Neural cell (in vitro differentiated cells): ENCODE measurements around the gene PLCB1. TPM values are rescaled to one million over a fixed set of nuclear protein-coding genes. Genes with fewer than 3 reads are reported as not detected.

Experiments
- H2AFZ ChIP-seq: fragments of 200-600, 300-800 bp; sonication (generic), shearing (Covaris generic); 2 replicates; pipeline ENCODE4 v1.6.0; 2014; ENCODE audit warnings: low read depth, mild to moderate bottlenecking, antibody characterized with exemption, low read length, moderate library complexity
- H3F3A ChIP-seq: fragments of 200-600 bp; shearing (Covaris generic); 2 replicates; pipeline ENCODE4 v1.6.1; 2016; ENCODE audit warnings: mild to moderate bottlenecking, moderate library complexity, mixed read lengths, antibody characterized with exemption, low read length; ENCODE audit not compliant: insufficient read depth, poor library complexity, severe bottlenecking
- H3K27ac ChIP-seq: fragments of 200-600, 300-800 bp; sonication (generic), shearing (Covaris generic); 2 replicates; pipeline ENCODE4 v1.5.1; 2014; ENCODE audit warnings: mild to moderate bottlenecking, low read length, moderate library complexity
- H3K27me3 ChIP-seq: fragments of 300-800, 200-600 bp; sonication (generic), shearing (Covaris generic); 2 replicates; pipeline ENCODE4 v1.6.0; 2014; ENCODE audit warnings: mild to moderate bottlenecking, low read depth, low read length, moderate library complexity; ENCODE audit not compliant: insufficient read depth
- H3K36me3 ChIP-seq: fragments of 300-800, 200-600 bp; sonication (generic), shearing (Covaris generic); 2 replicates; pipeline ENCODE4 v1.5.1; 2014; ENCODE audit warnings: mild to moderate bottlenecking, antibody characterized with exemption, low read length, moderate library complexity; ENCODE audit not compliant: insufficient read depth
- H3K4me2 ChIP-seq: fragments of 300-800, 200-600 bp; sonication (generic), shearing (Covaris generic); 2 replicates; pipeline ENCODE4 v1.6.0; 2014; ENCODE audit warnings: mild to moderate bottlenecking, low read length
- H3K4me3 ChIP-seq: fragments of 300-800, 200-600 bp; sonication (generic), shearing (Covaris generic); 2 replicates; pipeline ENCODE4 v1.5.1; 2014; ENCODE audit warnings: mild to moderate bottlenecking, low read length, moderate library complexity
- H3K79me2 ChIP-seq: fragments of 200-600 bp; shearing (Covaris generic); replicated peaks from 2 replicates; pipeline ENCODE4 v1.6.0; 2014; ENCODE audit warnings: mild to moderate bottlenecking, low read length, moderate library complexity; ENCODE audit not compliant: insufficient read depth
- H3K9ac ChIP-seq: fragments of 300-800, 200-600 bp; sonication (generic), shearing (Covaris generic); 2 replicates; pipeline ENCODE4 v1.6.1; 2016; ENCODE audit warnings: mild to moderate bottlenecking, low read length, mixed read lengths
- H3K9me2 ChIP-seq: fragments of 200-600 bp; shearing (Covaris generic); 2 replicates; pipeline ENCODE4 v1.6.1; 2016; ENCODE audit warnings: mild to moderate bottlenecking, low read length, mixed read lengths; ENCODE audit not compliant: insufficient read depth
- H3K9me3 ChIP-seq: fragments of 200-600, 300-800 bp; sonication (generic), shearing (Covaris generic); 2 replicates; pipeline ENCODE4 v1.6.1; 2016; ENCODE audit warnings: mild to moderate bottlenecking, mixed run types, low read length, moderate library complexity, mixed read lengths
- H4K20me1 ChIP-seq: fragments of 200-600 bp; shearing (Covaris generic); 2 replicates; pipeline ENCODE4 v1.6.1; 2016; ENCODE audit warnings: mild to moderate bottlenecking, mixed run types; ENCODE audit not compliant: insufficient read depth
- EP300 ChIP-seq: fragments of 450-650 bp; conservative IDR thresholded peaks from 2 replicates; pipeline ENCODE4 v1.6.1; 2014; ENCODE audit warnings: antibody characterized with exemption, mild to moderate bottlenecking, moderate library complexity; ENCODE audit not compliant: poor library complexity, severe bottlenecking
- EZH2 ChIP-seq: fragments of 200-600, 300-800 bp; shearing (Covaris generic), sonication (generic); IDR thresholded peaks from 2 replicates; pipeline ENCODE4 v1.6.1; 2014; ENCODE audit warnings: antibody characterized with exemption, low read length, borderline replicate concordance, mild to moderate bottlenecking; ENCODE audit not compliant: insufficient read depth, poor library complexity, severe bottlenecking
- MXI1 ChIP-seq: fragments of 450-650 bp; conservative IDR thresholded peaks from 2 replicates; pipeline ENCODE4 v1.6.1; 2014; ENCODE audit warnings: antibody characterized with exemption, mild to moderate bottlenecking; ENCODE audit not compliant: poor library complexity, severe bottlenecking
- POLR2AphosphoS5 ChIP-seq: IDR thresholded peaks from 2 replicates; pipeline ENCODE4 v1.6.1; 2012
- RAD21 ChIP-seq: fragments of 450-650 bp; conservative IDR thresholded peaks from 2 replicates; pipeline ENCODE4 v1.6.1; 2014; ENCODE audit warnings: antibody characterized with exemption, mild to moderate bottlenecking, moderate library complexity
- REST ChIP-seq: IDR thresholded peaks from 2 replicates; pipeline ENCODE4 v1.6.1; 2012; ENCODE audit warnings: borderline replicate concordance
- SMC3 ChIP-seq: fragments of 450-650 bp; conservative IDR thresholded peaks from 2 replicates; pipeline ENCODE4 v1.6.1; 2014; ENCODE audit warnings: antibody characterized with exemption, mild to moderate bottlenecking, moderate library complexity; ENCODE audit not compliant: poor library complexity
- TAF1 ChIP-seq: IDR thresholded peaks from 2 replicates; pipeline ENCODE4 v1.6.1; 2012; ENCODE audit warnings: low read depth
- polyA plus RNA-seq: library from polyadenylated mRNA; depleted of rRNA; stranded (reverse); fragments of >200 nt; gene quantifications from 2 replicates; pipeline ENCODE4 v1.2.3, GENCODE V29; 2014
- TF ChIP-seq, protein P1 (sequence below): fragments of 450-650 bp; IDR thresholded peaks from 2 replicates; pipeline ENCODE4 v1.5.1; 2014; ENCODE audit warnings: antibody characterized with exemption, mild to moderate bottlenecking, moderate library complexity; ENCODE audit not compliant: poor library complexity, severe bottlenecking

PLCB1 gene
- polyA plus RNA-seq, 1 donor from 2014 or later: 11.4 TPM

GRCh38 chr20:8246716-8247115 is 114.7 kb downstream of the PLCB1 start:
- Histone ChIP-seq H3K9me2 (no peaks in the 10 kb centered on the region), H3F3A (no peaks in the 10 kb centered on the region)
- TF ChIP-seq POLR2AphosphoS5 (no peak), SMC3 (no peak), TAF1 (no peak)

DNA sequence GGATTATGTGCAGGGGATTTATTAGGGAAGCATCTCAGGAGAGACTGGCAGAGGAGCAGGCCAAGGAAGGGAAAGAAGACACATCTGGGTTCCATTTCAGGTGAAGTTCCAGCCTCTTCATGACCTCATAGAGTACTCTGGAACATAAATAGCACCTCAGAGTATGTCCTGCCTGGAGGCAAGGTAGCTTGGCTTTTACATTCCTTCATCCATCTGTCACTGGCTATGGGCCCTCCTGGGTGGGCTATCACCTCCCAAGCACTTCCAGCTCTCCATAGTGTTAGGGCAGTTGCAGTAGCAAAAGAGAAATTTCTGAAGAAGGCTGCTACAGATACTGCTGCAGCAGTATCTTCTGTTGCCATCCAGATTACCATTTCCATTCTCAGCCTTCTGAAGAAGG is 116.0 kb downstream of the PLCB1 start:
- Histone ChIP-seq H3K36me3 (no peaks in the 10 kb centered on the region), H3K4me3 (no peak overlapping the region), H4K20me1 (no peaks in the 10 kb centered on the region), H3K27ac (no peak overlapping the region), H3K9ac (no peak overlapping the region), H3K9me2 (no peaks in the 10 kb centered on the region), H2AFZ (no peak overlapping the region), H3K79me2 (no peaks in the 10 kb centered on the region), H3K4me2 (no peak overlapping the region), H3K9me3 (no peaks in the 10 kb centered on the region), H3K27me3 (no peaks in the 10 kb centered on the region), H3F3A (no peaks in the 10 kb centered on the region)
- TF ChIP-seq EZH2 (no peak), MXI1 (no peak), REST (no peak), RAD21 (no peak), EP300 (no peak), TAF1 (no peak), POLR2AphosphoS5 (no peak), SMC3 (no peak)
- TF ChIP-seq, protein P1, sequence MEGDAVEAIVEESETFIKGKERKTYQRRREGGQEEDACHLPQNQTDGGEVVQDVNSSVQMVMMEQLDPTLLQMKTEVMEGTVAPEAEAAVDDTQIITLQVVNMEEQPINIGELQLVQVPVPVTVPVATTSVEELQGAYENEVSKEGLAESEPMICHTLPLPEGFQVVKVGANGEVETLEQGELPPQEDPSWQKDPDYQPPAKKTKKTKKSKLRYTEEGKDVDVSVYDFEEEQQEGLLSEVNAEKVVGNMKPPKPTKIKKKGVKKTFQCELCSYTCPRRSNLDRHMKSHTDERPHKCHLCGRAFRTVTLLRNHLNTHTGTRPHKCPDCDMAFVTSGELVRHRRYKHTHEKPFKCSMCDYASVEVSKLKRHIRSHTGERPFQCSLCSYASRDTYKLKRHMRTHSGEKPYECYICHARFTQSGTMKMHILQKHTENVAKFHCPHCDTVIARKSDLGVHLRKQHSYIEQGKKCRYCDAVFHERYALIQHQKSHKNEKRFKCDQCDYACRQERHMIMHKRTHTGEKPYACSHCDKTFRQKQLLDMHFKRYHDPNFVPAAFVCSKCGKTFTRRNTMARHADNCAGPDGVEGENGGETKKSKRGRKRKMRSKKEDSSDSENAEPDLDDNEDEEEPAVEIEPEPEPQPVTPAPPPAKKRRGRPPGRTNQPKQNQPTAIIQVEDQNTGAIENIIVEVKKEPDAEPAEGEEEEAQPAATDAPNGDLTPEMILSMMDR: no peak

More at GRCh38 chr20:8246716-8247115, 114.7 kb downstream of the PLCB1 start:
- H4K20me1 ChIP-seq: no peaks in the 10 kb centered on the region
- H3K4me3 ChIP-seq: no peak overlapping the region
- no peaks in the 10 kb centered on the region for H3K9me3 ChIP-seq
- H3K27me3 ChIP-seq: no peaks in the 10 kb centered on the region
- H2AFZ ChIP-seq: no peak overlapping the region
- no peak overlapping the region for H3K4me2 ChIP-seq
- no peaks in the 10 kb centered on the region for H3K36me3 ChIP-seq
- H3K9ac ChIP-seq: no peak overlapping the region
- H3K27ac ChIP-seq: peak overlapping the region; percentile 35
- no peaks in the 10 kb centered on the region for H3K79me2 ChIP-seq

DNA sequence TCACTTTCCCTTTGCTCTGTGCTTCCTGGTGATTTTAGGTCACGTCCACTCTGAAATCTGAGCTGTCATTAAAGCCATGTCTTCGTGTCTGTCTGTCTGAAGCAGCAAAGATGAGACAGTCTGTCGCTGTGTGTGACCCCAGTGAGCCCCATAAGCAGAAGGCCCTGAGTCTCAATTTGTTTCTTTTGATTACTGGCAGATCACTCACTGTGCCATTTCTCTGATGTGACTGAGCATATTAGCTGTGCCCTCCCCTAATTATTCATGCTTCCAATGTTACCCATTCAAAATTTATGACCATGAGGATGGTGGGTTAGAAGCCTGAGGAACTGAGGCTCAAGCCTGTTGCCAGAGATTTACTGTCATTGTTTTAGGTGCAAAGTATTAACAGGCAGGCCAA is 117.6 kb downstream of the PLCB1 start:
- Histone ChIP-seq H4K20me1 (no peaks in the 10 kb centered on the region), H3K27ac (no peak overlapping the region), H3K9ac (no peak overlapping the region), H3K36me3 (no peaks in the 10 kb centered on the region), H3F3A (no peaks in the 10 kb centered on the region), H3K27me3 (no peaks in the 10 kb centered on the region), H3K79me2 (no peaks in the 10 kb centered on the region), H3K9me3 (no peaks in the 10 kb centered on the region), H3K4me2 (no peak overlapping the region), H3K9me2 (no peaks in the 10 kb centered on the region), H3K4me3 (no peak overlapping the region), H2AFZ (no peak overlapping the region)
- TF ChIP-seq EP300 (no peak), MXI1 (no peak), POLR2AphosphoS5 (no peak), EZH2 (no peak), TAF1 (no peak), RAD21 (no peak), SMC3 (no peak), REST (no peak)
- TF ChIP-seq, protein P1: no peak
